GM12872 (cell line): ENCODE results near the gene MRPL34.

Source experiments
- TF ChIP-seq, protein P1 (sequence below): IDR thresholded peaks from 3 replicates; pipeline ENCODE4 v1.5.1; 2011; ENCODE audit warnings: low read depth, mild to moderate bottlenecking, low read length, moderate library complexity; ENCODE audit not compliant: insufficient read depth

The MRPL34 gene

DNA sequence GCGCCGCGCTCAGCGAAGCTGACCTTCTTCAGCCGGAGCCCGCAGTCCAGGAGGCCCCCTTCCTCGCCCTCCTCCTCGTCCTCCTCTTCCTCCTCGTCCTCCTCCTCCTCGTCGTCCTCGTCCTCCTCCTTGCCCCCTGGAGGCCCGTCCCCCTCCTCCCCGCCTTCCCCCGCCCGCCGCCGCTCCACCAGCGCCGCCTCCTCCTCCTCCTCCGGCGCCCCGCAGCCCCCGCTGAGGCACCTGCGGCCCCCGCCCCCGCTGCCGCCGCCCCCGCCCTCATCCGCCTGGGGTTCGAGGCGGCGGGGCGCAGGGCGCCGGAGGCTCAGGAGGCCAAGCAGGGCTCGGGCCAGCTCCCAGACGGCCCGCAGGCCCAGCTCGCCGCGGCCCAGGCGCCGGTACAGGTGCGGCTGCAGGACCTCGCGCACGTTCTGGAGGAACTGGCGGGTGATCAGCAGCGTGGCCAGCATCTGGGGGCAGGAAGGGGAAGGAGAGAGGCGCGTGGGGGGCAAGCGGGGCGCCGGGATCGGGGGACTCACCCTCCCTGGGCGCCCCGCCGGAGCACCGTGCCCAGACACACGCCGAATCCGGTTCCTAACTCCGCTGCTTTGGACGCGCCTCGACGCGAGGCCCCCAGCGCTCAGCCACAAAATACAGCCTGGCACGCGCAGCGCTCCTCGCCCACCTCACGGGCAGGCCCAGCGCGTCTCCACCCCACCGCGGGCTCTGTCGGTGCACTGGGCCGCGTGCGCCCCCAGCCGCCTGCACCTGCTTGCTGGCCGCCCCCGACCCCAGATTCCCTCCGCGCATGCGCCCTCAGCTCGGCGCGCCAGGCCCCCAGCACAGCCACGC, 23.1 kb downstream of the MRPL34 start:
- TF ChIP-seq, protein P1, sequence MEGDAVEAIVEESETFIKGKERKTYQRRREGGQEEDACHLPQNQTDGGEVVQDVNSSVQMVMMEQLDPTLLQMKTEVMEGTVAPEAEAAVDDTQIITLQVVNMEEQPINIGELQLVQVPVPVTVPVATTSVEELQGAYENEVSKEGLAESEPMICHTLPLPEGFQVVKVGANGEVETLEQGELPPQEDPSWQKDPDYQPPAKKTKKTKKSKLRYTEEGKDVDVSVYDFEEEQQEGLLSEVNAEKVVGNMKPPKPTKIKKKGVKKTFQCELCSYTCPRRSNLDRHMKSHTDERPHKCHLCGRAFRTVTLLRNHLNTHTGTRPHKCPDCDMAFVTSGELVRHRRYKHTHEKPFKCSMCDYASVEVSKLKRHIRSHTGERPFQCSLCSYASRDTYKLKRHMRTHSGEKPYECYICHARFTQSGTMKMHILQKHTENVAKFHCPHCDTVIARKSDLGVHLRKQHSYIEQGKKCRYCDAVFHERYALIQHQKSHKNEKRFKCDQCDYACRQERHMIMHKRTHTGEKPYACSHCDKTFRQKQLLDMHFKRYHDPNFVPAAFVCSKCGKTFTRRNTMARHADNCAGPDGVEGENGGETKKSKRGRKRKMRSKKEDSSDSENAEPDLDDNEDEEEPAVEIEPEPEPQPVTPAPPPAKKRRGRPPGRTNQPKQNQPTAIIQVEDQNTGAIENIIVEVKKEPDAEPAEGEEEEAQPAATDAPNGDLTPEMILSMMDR, result no peak

DNA sequence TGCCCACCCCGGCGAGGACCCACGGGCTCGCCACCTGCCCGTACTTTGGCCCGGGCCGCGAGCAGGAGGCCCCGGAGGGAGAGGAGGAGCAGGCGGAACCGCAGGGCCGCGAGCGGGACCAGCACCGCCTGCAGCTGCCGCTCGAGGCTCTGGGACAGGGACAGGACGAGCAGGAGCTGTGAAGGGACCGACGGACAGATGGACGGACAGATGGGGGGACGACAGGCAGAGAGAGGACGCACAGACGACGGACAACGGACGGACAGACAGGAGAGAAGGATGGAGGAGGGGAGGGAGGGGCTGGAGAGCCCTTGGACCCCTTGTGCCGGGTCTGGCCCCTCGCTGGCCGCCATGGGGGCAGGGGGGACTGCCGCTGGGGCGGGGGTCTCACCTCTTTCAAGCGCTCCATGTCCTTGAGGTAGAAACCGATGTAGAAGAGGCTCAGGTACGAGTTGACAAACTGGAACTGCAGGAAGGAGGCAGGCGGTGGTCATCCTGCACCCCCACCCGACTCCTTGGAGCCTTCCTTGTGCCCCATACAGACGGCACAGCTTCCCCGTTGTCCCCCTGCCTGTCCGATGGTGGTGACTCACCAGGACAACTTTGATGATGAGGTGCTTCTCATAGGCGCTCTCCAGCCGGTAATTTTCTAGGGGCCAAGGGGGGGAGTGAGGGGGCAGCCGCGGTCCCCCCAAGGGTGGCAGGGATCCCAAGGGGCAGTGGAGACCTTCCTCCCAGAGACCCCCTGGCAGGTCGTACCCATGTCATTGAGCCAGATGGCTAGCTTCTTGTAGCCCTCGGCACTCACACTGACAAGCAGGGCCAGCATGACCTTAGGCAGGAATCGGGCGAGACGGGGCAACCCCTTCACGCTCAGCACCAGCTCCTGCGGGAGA, 23.9 kb downstream of the MRPL34 start:
- TF ChIP-seq, protein P1, result no peak

DNA sequence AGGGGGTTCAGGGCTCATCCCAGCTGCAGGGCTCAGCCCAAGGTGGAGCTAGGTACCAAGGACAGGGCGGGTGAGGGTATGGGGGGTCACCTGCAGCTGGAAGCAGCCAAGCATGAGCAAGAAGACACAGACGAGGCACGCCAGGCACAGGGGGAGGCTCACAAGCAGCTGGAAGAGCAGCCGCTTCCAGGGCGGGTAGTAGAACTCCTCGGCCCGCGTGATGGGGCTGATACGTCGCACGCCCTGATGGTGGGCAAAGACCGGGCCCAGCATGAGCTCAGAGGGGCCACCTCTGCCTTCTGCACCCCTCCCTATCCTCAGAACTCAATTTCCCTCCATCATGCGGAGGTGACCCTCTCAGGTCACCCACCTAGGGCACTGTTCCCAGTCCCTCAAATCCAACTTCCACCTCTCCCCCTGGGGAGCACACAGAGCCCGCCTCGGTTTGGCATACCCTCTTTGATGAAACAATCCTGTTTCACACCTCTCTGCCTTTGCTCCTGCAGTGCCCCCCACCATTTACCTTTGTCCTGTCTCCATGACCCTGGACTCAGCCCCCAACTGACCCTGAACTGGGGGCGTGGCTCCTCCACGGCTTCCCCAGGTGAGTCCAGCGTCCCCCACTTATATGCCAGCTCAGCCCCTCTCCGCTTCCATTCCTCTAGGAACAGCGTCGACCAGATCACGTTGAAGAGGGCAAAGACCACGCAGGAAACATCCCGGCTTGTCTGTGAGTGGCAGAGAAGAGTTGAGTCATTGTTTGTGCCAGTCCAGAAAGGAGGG, 24.8 kb downstream of the MRPL34 start:
- TF ChIP-seq, protein P1, result no peak

DNA sequence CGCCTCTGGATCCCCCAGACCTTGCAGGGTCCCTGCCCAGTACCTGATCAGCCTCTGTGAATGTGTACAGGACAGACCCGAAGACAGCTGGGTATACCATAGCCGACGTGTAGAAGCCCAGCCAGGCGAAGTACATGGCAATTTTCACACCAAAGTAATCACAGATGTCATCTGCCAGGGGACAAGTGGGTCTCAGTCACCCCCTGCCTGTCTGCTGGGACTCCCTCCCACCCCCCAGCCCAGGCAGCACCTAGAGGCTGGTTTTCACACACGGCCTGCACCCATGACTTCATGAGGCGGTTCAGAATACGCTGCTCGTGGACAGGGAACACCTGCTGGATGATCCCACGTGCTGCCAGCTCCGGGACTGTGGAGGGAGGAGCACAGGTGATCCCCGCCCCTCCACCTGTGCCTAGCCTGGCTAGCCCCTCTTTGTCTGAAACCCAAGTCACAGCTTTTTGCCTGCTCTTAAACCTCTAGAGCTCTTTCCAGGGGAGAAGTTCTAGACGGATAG, 25.4 kb downstream of the MRPL34 start:
- TF ChIP-seq, protein P1, result no peak

DNA sequence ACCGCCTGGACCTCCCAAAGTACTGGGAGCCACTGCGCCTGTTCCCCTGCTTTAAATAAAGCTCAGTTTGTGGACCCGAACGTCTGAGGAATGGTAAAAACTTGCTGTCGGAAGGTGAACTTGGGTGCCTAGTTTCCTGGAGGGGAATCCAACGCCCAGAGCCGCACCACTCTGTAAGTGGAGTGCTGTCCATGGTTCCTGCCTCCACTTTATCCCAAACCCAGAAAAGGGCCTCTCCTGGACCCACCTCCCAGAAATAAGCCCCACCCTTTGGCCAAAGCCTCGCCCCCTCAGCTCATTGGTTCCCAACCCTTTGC, 26.6 kb downstream of the MRPL34 start:
- TF ChIP-seq, protein P1, result no peak

DNA sequence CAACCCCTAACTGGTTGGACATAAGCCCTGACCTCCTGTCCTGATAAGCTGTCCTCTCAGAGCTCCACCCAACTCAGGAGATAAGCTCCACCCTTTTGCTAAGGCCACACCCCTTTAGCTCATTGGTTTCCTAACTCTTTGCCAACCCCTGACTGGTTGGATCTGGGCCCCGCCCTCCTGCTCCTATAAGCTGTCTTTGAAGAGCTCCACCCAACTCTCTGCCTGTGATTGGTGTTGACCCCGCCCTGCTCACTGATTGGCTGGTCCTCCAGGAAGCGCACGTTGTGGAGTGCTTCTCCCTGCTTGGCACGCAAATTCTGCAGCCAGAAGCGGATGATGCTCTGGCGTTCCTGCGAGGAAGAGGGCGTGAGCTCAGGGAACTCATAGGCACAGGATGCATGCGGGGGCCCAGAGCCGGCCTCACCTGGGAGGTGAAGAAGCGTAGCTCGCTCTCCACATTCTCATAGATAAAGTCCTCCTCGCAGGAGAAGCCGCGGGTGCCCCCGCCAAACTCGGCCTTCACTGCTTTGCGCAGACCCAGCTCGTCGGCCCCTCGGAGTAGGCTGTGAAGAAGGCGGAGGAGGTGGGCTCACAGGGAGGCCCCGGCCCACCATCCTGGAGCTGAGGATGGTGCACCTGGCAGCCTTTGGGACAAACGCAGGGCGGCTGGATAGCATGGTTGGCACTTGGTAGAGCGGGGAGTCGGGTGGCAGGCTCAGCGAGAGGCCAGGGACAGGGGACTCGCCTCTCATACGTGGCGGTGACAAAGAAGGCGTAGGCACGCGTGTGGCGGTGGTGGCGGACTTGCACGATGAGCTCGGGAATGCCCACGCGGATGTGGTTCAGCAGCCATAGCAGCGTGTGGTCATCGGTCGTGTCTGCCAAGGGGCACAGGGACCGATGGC, 27.3 kb downstream of the MRPL34 start:
- TF ChIP-seq, protein P1, result no peak
